NT2/D1 (cell line): ENCODE data around the gene ATPAF2.

Source experiments
- SUZ12 ChIP-seq: IDR thresholded peaks from 2 replicates; pipeline ENCODE4 v1.6.1; 2011; ENCODE audit not compliant: insufficient read length, insufficient read depth; ENCODE audit errors: extremely low read depth
- YY1 ChIP-seq: IDR thresholded peaks from 2 replicates; pipeline ENCODE4 v1.6.1; 2011; ENCODE audit not compliant: insufficient read length, insufficient read depth

GRCh38 chr17:18033442-18034099, 5.4 kb downstream of the ATPAF2 start:
- TF ChIP-seq SUZ12, result no peak
- TF ChIP-seq YY1, result no peak
